Left lobe of liver (tissue), 2 donors: ENCODE results near the gene KLHL11. TPM values are rescaled to one million over a fixed set of nuclear protein-coding genes. Genes with fewer than 3 reads are reported as not detected.

Experiments used
- ATAC-seq: fragments of 200-7000 bp; cut with Tn5 transposase; one replicate; pipeline ENCODE4 v1.9.1; 2020; ENCODE audit warnings: mild to moderate bottlenecking, moderate library complexity
- DNase-seq: peaks from one replicate; pipeline ENCODE4 v3.0.0-alpha.2; 2020; ENCODE audit warnings: low spot score
- total RNA-seq: library from RNA; stranded (reverse); gene quantifications from one replicate; pipeline ENCODE4 v1.2.1, GENCODE V29; 2021
- donor health status: DM: no; HTN: no; CAD: no; lungs with moderate emphysema.
- donor health status: DM: no; HTN: yes; CAD: no.

Gene KLHL11
- total RNA-seq, 1 donor from 2014 or later = 5.9 TPM

GRCh38 chr17:41811549-41812380 lies 53.5 kb downstream of the KLHL11 start, which contains the start of gene P3H4:
Gene P3H4, minus strand, starts transcription at chr17:41811949. Its CDS starts 34 bp downstream, at chr17:41811915.
- DNase-seq (peak; percentile 80), ATAC-seq (peak; percentile 95)

- ATAC-seq (no peak), DNase-seq (no peak)
Measured at GRCh38 chr17:41810659-41811548, 54.3 kb downstream of the KLHL11 start.

GRCh38 chr17:41806685-41807445 lies 58.4 kb downstream of the KLHL11 start:
- no peak for DNase-seq
- no peak for ATAC-seq

Other genes starting within 250 kb of the KLHL11 start
- gene KRT17, start 240.8 kb downstream of the KLHL11 start, total RNA-seq = not detected
- gene EIF1, start 176.5 kb downstream of the KLHL11 start, total RNA-seq = 257 TPM
- gene GAST, start 153.1 kb downstream of the KLHL11 start, total RNA-seq = not detected
- gene HAP1, start 130.8 kb downstream of the KLHL11 start, total RNA-seq = not detected
- 72.5 TPM for gene JUP, start 78.7 kb downstream of the KLHL11 start, total RNA-seq
- gene P3H4, start 53.5 kb downstream of the KLHL11 start, total RNA-seq = 3.3 TPM
- gene FKBP10, start 52.4 kb downstream of the KLHL11 start, total RNA-seq = 5.1 TPM
- 24.3 TPM for gene NT5C3B, start 29.2 kb downstream of the KLHL11 start, total RNA-seq
- gene KLHL10, start 27.6 kb downstream of the KLHL11 start, total RNA-seq = not detected
- gene ACLY, start 53.5 kb upstream of the KLHL11 start, total RNA-seq = 20.9 TPM
- 0.30 TPM for gene ODAD4, start 65.2 kb upstream of the KLHL11 start, total RNA-seq
- 31.4 TPM for gene CNP, start 101.4 kb upstream of the KLHL11 start, total RNA-seq
- 33.2 TPM for gene DNAJC7, start 152.0 kb upstream of the KLHL11 start, total RNA-seq
- gene NKIRAS2, start 154.7 kb upstream of the KLHL11 start, total RNA-seq = 12.9 TPM
- gene C17orf113, start 185.2 kb upstream of the KLHL11 start, total RNA-seq = 0.20 TPM
- gene ZNF385C, start 233.1 kb upstream of the KLHL11 start, total RNA-seq = 0.13 TPM
- 30.3 TPM for gene DHX58, start 247.3 kb upstream of the KLHL11 start, total RNA-seq